Umbilical cord (tissue), 2 donors: ENCODE results near the gene ACTR6. TPM values are rescaled to one million over a fixed set of nuclear protein-coding genes. Genes with fewer than 3 reads are reported as not detected.
A peak's percentile ranks its signal among the peaks of the same experiment; 100 is the strongest.
"Not testable (repeated sequence)": the region's sequence is repeated elsewhere in the genome, so short reads cannot be mapped to it uniquely, and the experiment has no call there.

Experiments used
- DNase-seq: peaks from one replicate; pipeline ENCODE4 v3.0.0-alpha.2; 2015; ENCODE audit warnings: low spot score
- total RNA-seq: library from RNA; depleted of rRNA; stranded (reverse); fragments of >200 nt; gene quantifications from one replicate; pipeline ENCODE4 v1.2.3, GENCODE V29; 2014; ENCODE audit warnings: low replicate concordance; ENCODE audit not compliant: insufficient read depth

Gene ACTR6
- total RNA-seq, 1 donor from 2014 or later = 26.2 TPM

GRCh38 chr12:100219328-100220109, 18.9 kb downstream of the ACTR6 start:
- no peak for DNase-seq

GRCh38 chr12:100221523-100221922, 20.9 kb downstream of the ACTR6 start:
- no peak for DNase-seq

GRCh38 chr12:100222173-100222572, 21.6 kb downstream of the ACTR6 start:
- not testable (repeated sequence) for DNase-seq

GRCh38 chr12:100225491-100225890, 24.9 kb downstream of the ACTR6 start:
- DNase-seq = no peak

- DNase-seq = no peak
Measured at GRCh38 chr12:100229036-100229635, 28.5 kb downstream of the ACTR6 start.

GRCh38 chr12:100229876-100230275, 29.3 kb downstream of the ACTR6 start:
- peak; percentile 41 for DNase-seq

- not testable (repeated sequence) for DNase-seq
Measured at GRCh38 chr12:100231873-100232272, 31.3 kb downstream of the ACTR6 start.

- no peak for DNase-seq
Measured at GRCh38 chr12:100234166-100234565, 33.6 kb downstream of the ACTR6 start.

GRCh38 chr12:100234591-100235304, 34.1 kb downstream of the ACTR6 start:
- DNase-seq = peak; percentile 42

GRCh38 chr12:100238801-100239200, 38.2 kb downstream of the ACTR6 start:
- DNase-seq = no peak

- DNase-seq = no peak
Measured at GRCh38 chr12:100239589-100239988, 39.0 kb downstream of the ACTR6 start.

- no peak for DNase-seq
Measured at GRCh38 chr12:100243137-100243536, 42.5 kb downstream of the ACTR6 start.

- no peak for DNase-seq
Measured at GRCh38 chr12:100247765-100248164, 47.1 kb downstream of the ACTR6 start.

- DNase-seq = no peak
Measured at GRCh38 chr12:100248886-100249285, 48.3 kb downstream of the ACTR6 start.

GRCh38 chr12:100249941-100250340, 49.3 kb downstream of the ACTR6 start:
- DNase-seq = no peak

- DNase-seq = no peak
Measured at GRCh38 chr12:100251917-100252316, 51.3 kb downstream of the ACTR6 start.

- DNase-seq = no peak
Measured at GRCh38 chr12:100253437-100253836, 52.8 kb downstream of the ACTR6 start.

GRCh38 chr12:100254876-100255275, 54.3 kb downstream of the ACTR6 start:
- no peak for DNase-seq

GRCh38 chr12:100258127-100258526, 57.5 kb downstream of the ACTR6 start:
- no peak for DNase-seq

GRCh38 chr12:100263131-100263530, 62.5 kb downstream of the ACTR6 start:
- no peak for DNase-seq

GRCh38 chr12:100265107-100265506, 64.5 kb downstream of the ACTR6 start:
- DNase-seq = not testable (repeated sequence)

- DNase-seq = no peak
Measured at GRCh38 chr12:100265732-100266584, 65.3 kb downstream of the ACTR6 start.
